ENCODE results near the gene RAB7B. TPM values are rescaled to one million over a fixed set of nuclear protein-coding genes. Genes with fewer than 3 reads are reported as not detected.

Gene RAB7B
- total and polyA plus RNA-seq, 2 of the 13 experiments (the other 11 are each of a cell fraction or from before 2014, with no cell fraction given): 0.05 to 0.46 TPM

DNA sequence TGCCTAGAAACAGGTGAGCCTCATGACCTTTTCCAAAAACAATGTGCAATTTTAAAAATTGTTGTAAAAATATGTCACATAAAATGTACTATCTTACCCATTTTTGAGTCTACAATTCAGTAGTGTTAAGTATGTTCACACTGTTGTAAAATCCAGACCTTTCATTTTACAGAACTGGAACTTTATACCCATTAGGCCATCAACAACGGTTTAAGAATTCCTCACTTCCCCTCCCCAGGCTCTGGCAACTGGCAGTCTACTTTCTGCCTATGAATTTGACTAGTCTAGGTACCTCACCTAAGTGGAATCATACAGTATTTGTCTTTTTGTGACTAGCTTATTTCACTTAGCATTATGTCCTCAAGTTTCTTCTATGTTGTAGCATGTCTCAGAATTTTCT lies 11.9 kb upstream of the RAB7B start:
- in situ Hi-C loops (cut with HindIII; ENCODE audit: extremely low pct_ligation_motif_present, low pct_unique_long_range_greater_than_20kb): no loop called here
- no TSS peak for BruUV-seq (replicated peaks)
- WGBS (ENCODE audit: low lambda C conversion rate): 0% methylated on average over 1 of the region's 1 CpG
- Histone ChIP-seq H3K4me1 (ENCODE audit: insufficient read depth, low read length) (peaks cover 11% of the 10 kb centered on the region; the same call in 1 of the 2 replicates), H3K27ac (ENCODE audit: extremely low read length, insufficient read depth, low read length) (no peak overlapping the region), H3K4me3 (replicated peaks in 1 of 3; ENCODE audit: insufficient read depth in 1 of 3, low read depth in 2 of 3, low read length in 3 of 3) (no peak overlapping the region), H3K9ac (ENCODE audit: insufficient read depth, low read depth, low read length) (no peak overlapping the region), H2AFZ (ENCODE audit: low read length) (no peak overlapping the region), H4K20me1 (ENCODE audit: insufficient read depth, low read length) (no peaks in the 10 kb centered on the region), H3K36me3 (replicated peaks in 1 of 2; ENCODE audit: control insufficient read depth in 1 of 2, insufficient read depth in 2 of 2, low read length in 2 of 2) (no peaks in the 10 kb centered on the region), H3K4me2 (ENCODE audit: low read depth, low read length) (no peak overlapping the region), H3K79me2 (ENCODE audit: insufficient read depth, low read length) (no peaks in the 10 kb centered on the region), H3K27me3 (ENCODE audit: control insufficient read depth in 1 of 2, insufficient read depth in 2 of 2, low read length in 2 of 2) (no peaks in the 10 kb centered on the region), H3K9me3 (ENCODE audit: low read length) (no peaks in the 10 kb centered on the region)
- ATAC-seq (no peak), FAIRE-seq (no peak), DNase-seq (ENCODE audit: low spot score) (no peak)
- intact Hi-C loops (cut with micrococcal nuclease; ENCODE audit: unreplicated experiment): no loop called here
- ChIA-PET POLR2A (no interaction called here), CTCF (ENCODE audit: low intra/inter-chr PET ratio, low total read pairs) (no interaction called here)
- TF ChIP-seq ZNF703 (CRISPR knock-in tag; IDR thresholded peaks at IDR 0.05; ENCODE audit: borderline replicate concordance) (no peak), SIN3B (IDR thresholded peaks at IDR 0.05; ENCODE audit: low read length) (no peak), ZBTB7B (CRISPR knock-in tag; IDR thresholded peaks at IDR 0.05) (no peak), HHEX (CRISPR knock-in tag; IDR thresholded peaks at IDR 0.05) (no peak), ZFY (CRISPR knock-in tag; IDR thresholded peaks at IDR 0.05) (no peak), FOXP1 (IDR thresholded peaks at IDR 0.05) (no peak), FOXP1 (CRISPR knock-in tag; IDR thresholded peaks at IDR 0.05) (no peak), REXO4 (CRISPR knock-in tag; IDR thresholded peaks at IDR 0.05; ENCODE audit: borderline replicate concordance) (no peak), EZH2 (conservative IDR thresholded peaks at IDR 0.05; ENCODE audit: low read depth, low read length) (no peak), TRIM24 (CRISPR knock-in tag; IDR thresholded peaks at IDR 0.05) (no peak), SIX1 (CRISPR knock-in tag; IDR thresholded peaks at IDR 0.05; ENCODE audit: borderline replicate concordance) (no peak), ZNF558 (CRISPR knock-in tag; IDR thresholded peaks at IDR 0.05; ENCODE audit: borderline replicate concordance) (no peak)
- TF ChIP-seq, protein P1, sequence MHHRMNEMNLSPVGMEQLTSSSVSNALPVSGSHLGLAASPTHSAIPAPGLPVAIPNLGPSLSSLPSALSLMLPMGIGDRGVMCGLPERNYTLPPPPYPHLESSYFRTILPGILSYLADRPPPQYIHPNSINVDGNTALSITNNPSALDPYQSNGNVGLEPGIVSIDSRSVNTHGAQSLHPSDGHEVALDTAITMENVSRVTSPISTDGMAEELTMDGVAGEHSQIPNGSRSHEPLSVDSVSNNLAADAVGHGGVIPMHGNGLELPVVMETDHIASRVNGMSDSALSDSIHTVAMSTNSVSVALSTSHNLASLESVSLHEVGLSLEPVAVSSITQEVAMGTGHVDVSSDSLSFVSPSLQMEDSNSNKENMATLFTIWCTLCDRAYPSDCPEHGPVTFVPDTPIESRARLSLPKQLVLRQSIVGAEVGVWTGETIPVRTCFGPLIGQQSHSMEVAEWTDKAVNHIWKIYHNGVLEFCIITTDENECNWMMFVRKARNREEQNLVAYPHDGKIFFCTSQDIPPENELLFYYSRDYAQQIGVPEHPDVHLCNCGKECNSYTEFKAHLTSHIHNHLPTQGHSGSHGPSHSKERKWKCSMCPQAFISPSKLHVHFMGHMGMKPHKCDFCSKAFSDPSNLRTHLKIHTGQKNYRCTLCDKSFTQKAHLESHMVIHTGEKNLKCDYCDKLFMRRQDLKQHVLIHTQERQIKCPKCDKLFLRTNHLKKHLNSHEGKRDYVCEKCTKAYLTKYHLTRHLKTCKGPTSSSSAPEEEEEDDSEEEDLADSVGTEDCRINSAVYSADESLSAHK (CRISPR knock-in tag; IDR thresholded peaks at IDR 0.05; ENCODE audit: borderline replicate concordance): no peak
- TF ChIP-seq, protein P2, sequence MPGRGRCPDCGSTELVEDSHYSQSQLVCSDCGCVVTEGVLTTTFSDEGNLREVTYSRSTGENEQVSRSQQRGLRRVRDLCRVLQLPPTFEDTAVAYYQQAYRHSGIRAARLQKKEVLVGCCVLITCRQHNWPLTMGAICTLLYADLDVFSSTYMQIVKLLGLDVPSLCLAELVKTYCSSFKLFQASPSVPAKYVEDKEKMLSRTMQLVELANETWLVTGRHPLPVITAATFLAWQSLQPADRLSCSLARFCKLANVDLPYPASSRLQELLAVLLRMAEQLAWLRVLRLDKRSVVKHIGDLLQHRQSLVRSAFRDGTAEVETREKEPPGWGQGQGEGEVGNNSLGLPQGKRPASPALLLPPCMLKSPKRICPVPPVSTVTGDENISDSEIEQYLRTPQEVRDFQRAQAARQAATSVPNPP (CRISPR knock-in tag; IDR thresholded peaks at IDR 0.05): no peak
- TF ChIP-seq, protein P3, sequence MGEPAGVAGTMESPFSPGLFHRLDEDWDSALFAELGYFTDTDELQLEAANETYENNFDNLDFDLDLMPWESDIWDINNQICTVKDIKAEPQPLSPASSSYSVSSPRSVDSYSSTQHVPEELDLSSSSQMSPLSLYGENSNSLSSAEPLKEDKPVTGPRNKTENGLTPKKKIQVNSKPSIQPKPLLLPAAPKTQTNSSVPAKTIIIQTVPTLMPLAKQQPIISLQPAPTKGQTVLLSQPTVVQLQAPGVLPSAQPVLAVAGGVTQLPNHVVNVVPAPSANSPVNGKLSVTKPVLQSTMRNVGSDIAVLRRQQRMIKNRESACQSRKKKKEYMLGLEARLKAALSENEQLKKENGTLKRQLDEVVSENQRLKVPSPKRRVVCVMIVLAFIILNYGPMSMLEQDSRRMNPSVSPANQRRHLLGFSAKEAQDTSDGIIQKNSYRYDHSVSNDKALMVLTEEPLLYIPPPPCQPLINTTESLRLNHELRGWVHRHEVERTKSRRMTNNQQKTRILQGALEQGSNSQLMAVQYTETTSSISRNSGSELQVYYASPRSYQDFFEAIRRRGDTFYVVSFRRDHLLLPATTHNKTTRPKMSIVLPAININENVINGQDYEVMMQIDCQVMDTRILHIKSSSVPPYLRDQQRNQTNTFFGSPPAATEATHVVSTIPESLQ (CRISPR knock-in tag; conservative IDR thresholded peaks at IDR 0.05): no peak
- TF ChIP-seq, protein P4, sequence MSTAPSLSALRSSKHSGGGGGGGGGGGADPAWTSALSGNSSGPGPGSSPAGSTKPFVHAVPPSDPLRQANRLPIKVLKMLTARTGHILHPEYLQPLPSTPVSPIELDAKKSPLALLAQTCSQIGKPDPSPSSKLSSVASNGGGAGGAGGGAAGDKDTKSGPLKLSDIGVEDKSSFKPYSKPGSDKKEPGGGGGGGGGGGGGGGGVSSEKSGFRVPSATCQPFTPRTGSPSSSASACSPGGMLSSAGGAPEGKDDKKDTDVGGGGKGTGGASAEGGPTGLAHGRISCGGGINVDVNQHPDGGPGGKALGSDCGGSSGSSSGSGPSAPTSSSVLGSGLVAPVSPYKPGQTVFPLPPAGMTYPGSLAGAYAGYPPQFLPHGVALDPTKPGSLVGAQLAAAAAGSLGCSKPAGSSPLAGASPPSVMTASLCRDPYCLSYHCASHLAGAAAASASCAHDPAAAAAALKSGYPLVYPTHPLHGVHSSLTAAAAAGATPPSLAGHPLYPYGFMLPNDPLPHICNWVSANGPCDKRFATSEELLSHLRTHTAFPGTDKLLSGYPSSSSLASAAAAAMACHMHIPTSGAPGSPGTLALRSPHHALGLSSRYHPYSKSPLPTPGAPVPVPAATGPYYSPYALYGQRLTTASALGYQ (CRISPR knock-in tag; IDR thresholded peaks at IDR 0.05): no peak
- TF ChIP-seq, protein P5, sequence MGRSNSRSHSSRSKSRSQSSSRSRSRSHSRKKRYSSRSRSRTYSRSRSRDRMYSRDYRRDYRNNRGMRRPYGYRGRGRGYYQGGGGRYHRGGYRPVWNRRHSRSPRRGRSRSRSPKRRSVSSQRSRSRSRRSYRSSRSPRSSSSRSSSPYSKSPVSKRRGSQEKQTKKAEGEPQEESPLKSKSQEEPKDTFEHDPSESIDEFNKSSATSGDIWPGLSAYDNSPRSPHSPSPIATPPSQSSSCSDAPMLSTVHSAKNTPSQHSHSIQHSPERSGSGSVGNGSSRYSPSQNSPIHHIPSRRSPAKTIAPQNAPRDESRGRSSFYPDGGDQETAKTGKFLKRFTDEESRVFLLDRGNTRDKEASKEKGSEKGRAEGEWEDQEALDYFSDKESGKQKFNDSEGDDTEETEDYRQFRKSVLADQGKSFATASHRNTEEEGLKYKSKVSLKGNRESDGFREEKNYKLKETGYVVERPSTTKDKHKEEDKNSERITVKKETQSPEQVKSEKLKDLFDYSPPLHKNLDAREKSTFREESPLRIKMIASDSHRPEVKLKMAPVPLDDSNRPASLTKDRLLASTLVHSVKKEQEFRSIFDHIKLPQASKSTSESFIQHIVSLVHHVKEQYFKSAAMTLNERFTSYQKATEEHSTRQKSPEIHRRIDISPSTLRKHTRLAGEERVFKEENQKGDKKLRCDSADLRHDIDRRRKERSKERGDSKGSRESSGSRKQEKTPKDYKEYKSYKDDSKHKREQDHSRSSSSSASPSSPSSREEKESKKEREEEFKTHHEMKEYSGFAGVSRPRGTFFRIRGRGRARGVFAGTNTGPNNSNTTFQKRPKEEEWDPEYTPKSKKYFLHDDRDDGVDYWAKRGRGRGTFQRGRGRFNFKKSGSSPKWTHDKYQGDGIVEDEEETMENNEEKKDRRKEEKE (IDR thresholded peaks at IDR 0.05): no peak
